ENCODE measurements around the gene COA8.

The COA8 gene, protein sequence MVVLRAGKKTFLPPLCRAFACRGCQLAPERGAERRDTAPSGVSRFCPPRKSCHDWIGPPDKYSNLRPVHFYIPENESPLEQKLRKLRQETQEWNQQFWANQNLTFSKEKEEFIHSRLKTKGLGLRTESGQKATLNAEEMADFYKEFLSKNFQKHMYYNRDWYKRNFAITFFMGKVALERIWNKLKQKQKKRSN

GRCh38 chr14:103562429-103563225 lies at the start of gene COA8, which contains the start of gene BAG5:
COA8 (plus strand) TSS chr14:103562960; CDS start chr14:103563002, 42 bp downstream.
BAG5 (minus strand) TSS chr14:103562657; CDS start chr14:103561164, 1,493 bp downstream.
- peak within 1 kb of the TSS; percentile 91 for H3K4me3 Mint-ChIP-seq
- peak; percentile 92 for ATAC-seq
- peaks cover 7% of the 10 kb centered on the region for H3K36me3 Mint-ChIP-seq
- no peaks in the 10 kb centered on the region for H3K27me3 Mint-ChIP-seq
- peaks cover 57% of the 10 kb centered on the region for H3K4me1 Mint-ChIP-seq
- H3K9me3 Mint-ChIP-seq = no peaks in the 10 kb centered on the region
- peak within 1 kb of the TSS; percentile 94 for H3K27ac Mint-ChIP-seq

DNA sequence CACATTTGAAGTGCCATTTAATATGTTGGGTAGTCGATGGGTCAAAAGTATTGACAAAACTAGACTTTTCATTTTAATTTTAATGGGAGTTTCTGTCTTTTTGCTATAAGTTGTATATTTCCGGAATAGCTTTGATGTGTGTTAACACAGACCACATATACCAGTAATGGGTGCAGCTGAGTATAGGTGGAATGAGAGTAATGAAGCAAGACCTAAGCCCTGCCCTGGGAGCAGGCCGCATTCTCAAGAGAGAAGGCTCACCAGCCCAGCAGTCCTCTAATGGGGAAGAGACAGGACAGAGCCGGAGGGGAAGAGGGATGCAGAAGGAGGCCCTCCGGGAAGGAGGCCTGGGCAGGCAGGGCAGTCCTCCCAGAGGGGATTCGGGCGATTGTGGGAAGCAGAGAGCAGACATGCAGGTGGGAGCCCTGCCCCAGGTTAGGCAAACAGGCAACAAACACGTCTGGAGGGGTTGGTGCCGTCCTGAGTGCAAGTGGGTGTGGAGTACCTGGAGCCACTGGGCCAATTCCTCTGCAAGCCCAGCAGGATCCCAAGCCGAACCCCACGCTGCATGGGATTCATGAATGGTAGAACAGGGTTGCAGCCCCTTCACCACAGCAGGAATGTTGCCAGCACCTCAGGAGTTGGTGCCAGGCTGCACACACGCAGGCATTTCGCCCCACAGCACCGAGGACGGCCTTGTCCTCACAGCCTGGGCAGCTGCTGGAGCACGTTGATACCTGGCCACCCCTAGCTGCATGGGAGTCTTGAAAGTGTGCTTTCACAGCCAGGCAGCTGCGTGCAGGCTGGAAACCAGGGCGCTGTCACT lies 48.0 kb upstream of the COA8 start:
- peaks cover 13% of the 10 kb centered on the region for H3K27me3 Mint-ChIP-seq

DNA sequence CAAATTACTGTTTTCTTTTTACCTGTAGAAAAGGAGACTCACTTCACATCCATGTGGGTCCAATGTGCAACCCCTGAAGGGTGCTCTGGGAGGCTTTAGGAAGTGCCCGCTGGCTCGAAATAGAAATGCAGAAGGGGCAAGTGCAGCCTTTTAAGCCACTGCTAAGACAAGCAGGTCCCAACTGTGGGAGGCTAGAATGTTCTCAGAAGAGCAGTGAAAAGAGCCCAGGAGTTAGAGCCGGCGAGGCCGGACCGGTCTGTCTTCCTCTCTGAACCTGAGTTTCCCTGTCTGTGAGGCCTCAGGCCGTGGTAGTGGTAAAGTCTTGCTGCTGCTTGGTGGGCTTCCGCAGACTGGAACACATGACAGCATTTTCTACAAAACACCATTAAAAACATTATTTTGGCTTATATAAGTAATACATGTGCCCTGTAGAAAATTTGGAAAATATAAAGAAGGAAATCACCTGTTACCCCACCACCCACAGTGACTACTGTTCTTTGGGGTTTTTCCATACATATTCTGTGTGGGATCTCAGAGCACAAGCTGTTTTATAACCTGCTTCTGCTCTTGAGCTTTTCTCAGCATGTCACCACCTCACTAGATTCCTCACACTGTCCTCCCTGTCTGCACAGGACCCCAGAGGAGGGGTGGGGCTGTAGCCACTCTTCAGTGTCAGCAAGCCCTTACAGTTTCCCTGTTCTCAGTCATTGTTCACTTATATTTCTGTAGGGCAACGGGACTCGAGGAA lies 46.2 kb upstream of the COA8 start:
- Mint-ChIP-seq H3K27me3 (peaks cover 19% of the 10 kb centered on the region), H3K27ac (no peak overlapping the region), H3K4me3 (no peak overlapping the region), H3K36me3 (peaks cover 6% of the 10 kb centered on the region), H3K9me3 (no peaks in the 10 kb centered on the region), H3K4me1 (peaks cover 21% of the 10 kb centered on the region)
- no peak for ATAC-seq

More for the DNA sequence above, 48.0 kb upstream of the COA8 start:
- Mint-ChIP-seq H3K9me3 (no peaks in the 10 kb centered on the region), H3K4me3 (no peak overlapping the region), H3K27ac (no peak overlapping the region), H3K36me3 (peaks cover 22% of the 10 kb centered on the region), H3K4me1 (peaks cover 12% of the 10 kb centered on the region)
- ATAC-seq = no peak

DNA sequence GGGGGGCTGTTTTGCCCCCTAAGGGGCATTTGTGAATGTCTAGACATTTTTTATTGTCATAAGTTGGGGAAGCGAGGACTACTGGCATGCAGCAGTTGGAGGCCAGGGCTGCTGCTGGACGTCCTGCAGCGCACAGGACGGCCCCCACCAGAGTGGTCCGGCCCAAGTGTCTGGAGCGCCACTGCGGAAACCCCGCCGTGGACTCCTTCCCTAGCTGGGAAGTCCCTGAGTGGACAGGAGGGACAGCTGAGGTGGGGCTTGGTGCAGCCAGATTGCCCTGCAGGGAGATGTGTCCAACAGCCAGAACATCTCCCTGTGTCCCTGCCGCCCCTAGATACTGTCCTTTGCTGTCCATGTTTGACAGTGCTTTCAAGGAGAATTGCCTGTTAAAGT lies 45.6 kb upstream of the COA8 start:
- Mint-ChIP-seq H3K4me1 (peaks cover 21% of the 10 kb centered on the region), H3K27ac (no peak overlapping the region), H3K4me3 (no peak overlapping the region), H3K36me3 (peaks cover 6% of the 10 kb centered on the region), H3K27me3 (peaks cover 19% of the 10 kb centered on the region), H3K9me3 (no peaks in the 10 kb centered on the region)
- no peak for ATAC-seq

DNA sequence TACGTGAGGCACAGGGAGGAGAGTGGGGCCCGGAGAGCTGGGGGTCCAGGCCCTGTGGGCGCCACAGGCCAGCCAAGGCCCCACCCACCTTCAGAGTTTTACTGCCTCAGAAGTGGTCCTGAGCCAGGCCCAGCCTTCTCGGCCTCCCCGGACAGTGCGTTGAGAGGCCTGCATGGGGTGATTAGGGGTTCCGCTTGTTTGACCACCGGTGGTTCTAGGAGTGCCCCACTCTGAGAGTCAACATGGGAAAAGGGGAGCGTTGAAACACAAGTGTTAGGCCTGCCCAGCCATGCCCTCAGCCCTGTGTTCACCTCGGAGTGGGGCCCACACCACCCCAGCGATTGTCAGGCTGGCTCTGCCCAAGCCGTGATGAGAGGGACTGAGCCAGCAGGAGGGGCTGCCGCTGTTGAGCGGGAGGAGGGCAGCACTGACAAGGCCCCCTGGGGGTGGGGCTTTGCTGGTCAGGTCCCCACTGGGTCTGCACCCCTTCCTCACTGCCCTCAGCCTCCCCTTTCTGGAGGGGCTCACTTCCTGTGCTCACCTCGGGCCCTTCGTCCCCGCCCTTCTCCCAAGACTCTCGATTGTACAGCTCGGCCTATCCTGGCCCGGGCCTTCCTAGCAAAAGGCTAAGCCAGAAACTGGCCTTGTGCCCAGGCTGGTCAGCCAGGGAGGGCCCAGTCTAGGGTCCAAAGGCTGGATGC lies 44.9 kb upstream of the COA8 start:
- Mint-ChIP-seq H3K27me3 (peaks cover 19% of the 10 kb centered on the region), H3K4me3 (no peak overlapping the region), H3K36me3 (no peaks in the 10 kb centered on the region), H3K9me3 (no peaks in the 10 kb centered on the region), H3K4me1 (peaks cover 21% of the 10 kb centered on the region), H3K27ac (no peak overlapping the region)
- no peak for ATAC-seq

GRCh38 chr14:103518422-103519042 lies 44.2 kb upstream of the COA8 start:
- Mint-ChIP-seq H3K27me3 (peaks cover 19% of the 10 kb centered on the region), H3K9me3 (no peaks in the 10 kb centered on the region), H3K27ac (no peak overlapping the region), H3K4me3 (no peak overlapping the region), H3K36me3 (no peaks in the 10 kb centered on the region), H3K4me1 (peaks cover 21% of the 10 kb centered on the region)
- peak; percentile 42 for ATAC-seq

DNA sequence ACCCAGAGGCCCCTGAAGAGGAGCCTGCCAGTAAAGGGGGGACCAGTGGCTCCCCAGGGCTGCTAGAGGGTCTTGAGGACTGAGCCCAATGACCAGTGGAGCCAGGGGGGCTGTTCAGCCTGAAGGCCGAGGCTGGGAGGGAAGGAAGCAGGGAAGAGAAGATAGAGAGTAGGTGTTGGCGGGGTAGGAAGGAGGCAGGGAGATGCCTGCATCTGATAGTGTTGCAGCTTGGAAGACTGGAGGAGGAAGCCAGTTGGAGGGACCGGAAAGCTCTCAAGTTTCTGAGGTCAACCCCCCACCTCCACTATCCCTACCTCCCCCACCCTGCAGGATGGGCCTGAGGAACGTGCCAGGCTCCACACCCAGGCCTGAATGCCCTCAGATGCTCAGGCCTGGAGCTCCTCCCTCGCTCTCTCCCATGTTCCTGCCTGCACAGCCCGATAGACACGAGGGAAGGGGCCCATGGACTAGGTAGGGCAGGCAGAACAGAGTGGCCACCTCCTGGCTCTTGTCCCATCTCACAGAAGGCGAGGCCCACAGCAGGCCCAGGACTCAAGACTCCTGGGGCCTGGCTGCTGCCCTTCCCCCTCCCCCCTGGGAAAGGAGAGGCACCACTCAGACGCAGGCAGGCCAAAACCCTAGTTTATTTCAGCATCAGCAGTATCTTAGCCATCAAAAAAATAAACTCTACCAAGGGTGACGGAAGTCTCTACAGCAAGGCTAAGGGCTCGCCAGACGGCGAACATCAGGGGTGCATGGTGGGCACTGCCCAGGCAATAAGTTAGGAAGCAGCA lies 43.5 kb upstream of the COA8 start:
- no peak for ATAC-seq
- Mint-ChIP-seq H3K9me3 (no peaks in the 10 kb centered on the region), H3K4me1 (peaks cover 21% of the 10 kb centered on the region), H3K4me3 (peak overlapping the region; percentile 4), H3K27me3 (peaks cover 19% of the 10 kb centered on the region), H3K27ac (no peak overlapping the region), H3K36me3 (no peaks in the 10 kb centered on the region)

GRCh38 chr14:103519837-103520212 lies 42.9 kb upstream of the COA8 start:
- Mint-ChIP-seq H3K9me3 (no peaks in the 10 kb centered on the region), H3K4me1 (peaks cover 21% of the 10 kb centered on the region), H3K27me3 (peaks cover 19% of the 10 kb centered on the region), H3K36me3 (no peaks in the 10 kb centered on the region), H3K27ac (no peak overlapping the region), H3K4me3 (peak overlapping the region; percentile 25)
- ATAC-seq = no peak

- Mint-ChIP-seq H3K4me1 (peaks cover 25% of the 10 kb centered on the region), H3K27me3 (peaks cover 19% of the 10 kb centered on the region), H3K36me3 (no peaks in the 10 kb centered on the region), H3K4me3 (peak overlapping the region; percentile 25), H3K27ac (no peak overlapping the region), H3K9me3 (no peaks in the 10 kb centered on the region)
- ATAC-seq = peak; percentile 52
Observed at GRCh38 chr14:103520269-103520656, 42.5 kb upstream of the COA8 start.

DNA sequence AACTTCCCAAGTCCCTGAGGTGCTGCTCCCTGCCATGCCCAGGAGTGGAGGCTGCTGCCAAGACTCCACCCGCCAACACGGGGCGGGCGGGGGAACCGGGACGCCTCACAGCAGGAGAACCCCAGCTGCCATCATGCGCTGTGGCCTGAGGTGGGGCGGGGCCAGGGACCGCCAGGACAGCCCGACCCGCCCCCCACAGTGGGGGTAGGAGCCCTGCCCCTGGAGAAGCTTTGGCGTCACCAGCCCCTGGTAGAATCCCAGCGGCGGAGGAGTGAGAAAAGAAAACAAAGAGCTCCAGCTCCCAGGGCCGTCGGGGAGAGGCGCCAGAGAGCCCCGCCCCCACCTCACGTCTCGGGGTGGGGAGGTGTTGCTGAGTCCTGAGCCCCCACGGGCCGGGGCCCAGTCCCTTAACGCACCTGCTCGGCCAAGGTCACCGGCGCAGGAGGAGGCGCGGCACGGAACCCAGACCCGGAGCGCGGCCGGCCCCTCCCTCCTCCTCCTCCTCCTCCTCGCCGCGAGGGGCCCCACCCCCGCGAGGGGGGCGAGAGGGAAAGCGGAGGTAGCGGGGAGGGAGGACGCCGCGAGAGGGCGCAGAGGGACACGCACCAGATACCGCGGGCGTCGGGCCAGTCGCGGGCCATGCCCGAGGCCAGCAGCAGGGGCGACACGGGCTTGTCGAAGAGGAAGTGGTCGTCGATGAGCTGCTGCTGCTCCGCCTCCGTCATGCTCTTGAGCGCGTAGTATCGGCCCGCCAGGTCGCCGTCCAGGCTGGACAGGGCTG lies 41.9 kb upstream of the COA8 start:
- no peaks in the 10 kb centered on the region for H3K9me3 Mint-ChIP-seq
- peaks cover 19% of the 10 kb centered on the region for H3K27me3 Mint-ChIP-seq
- H3K4me3 Mint-ChIP-seq = peak overlapping the region; percentile 39
- peaks cover 31% of the 10 kb centered on the region for H3K4me1 Mint-ChIP-seq
- H3K27ac Mint-ChIP-seq = no peak overlapping the region
- no peaks in the 10 kb centered on the region for H3K36me3 Mint-ChIP-seq
- ATAC-seq = peak; percentile 50

GRCh38 chr14:103521438-103521950 lies 41.3 kb upstream of the COA8 start:
- Mint-ChIP-seq H3K4me3 (peak overlapping the region; percentile 26), H3K36me3 (no peaks in the 10 kb centered on the region), H3K27me3 (peaks cover 19% of the 10 kb centered on the region), H3K4me1 (peaks cover 38% of the 10 kb centered on the region), H3K27ac (no peak overlapping the region), H3K9me3 (no peaks in the 10 kb centered on the region)
- no peak for ATAC-seq

DNA sequence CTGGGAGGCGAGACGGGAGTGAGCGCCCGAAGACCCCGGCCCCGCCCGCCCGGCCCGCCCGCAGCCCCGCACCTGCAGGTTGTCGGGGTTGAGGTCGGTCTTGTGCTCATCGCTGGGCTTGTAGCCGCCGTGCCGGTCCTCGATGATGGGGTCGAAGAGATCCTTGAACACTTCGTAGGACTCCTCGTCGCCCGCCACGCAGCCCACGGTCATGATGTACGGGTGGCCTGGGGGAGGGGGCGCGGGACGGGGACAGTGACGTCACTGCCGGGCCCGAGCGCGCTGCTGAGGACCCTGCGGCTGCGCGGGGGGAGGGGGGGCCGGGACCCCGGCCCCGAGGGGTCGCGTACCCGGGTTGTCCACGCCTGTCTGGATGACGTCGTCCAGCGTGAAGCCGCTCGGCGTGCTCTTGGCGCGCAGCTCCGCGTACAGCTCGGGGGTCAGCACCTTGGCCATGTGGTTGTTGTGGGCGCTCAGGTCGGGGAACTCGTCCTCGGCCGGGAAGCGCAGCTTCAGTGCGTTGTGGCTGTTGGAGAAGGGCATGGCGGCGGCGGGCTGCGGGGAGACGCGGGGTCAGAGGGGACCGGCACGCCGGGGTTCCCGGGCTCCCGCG lies 40.7 kb upstream of the COA8 start:
- Mint-ChIP-seq H3K4me3 (peak overlapping the region; percentile 34), H3K4me1 (peaks cover 43% of the 10 kb centered on the region), H3K27ac (no peak overlapping the region), H3K27me3 (peaks cover 19% of the 10 kb centered on the region), H3K9me3 (no peaks in the 10 kb centered on the region), H3K36me3 (no peaks in the 10 kb centered on the region)
- no peak for ATAC-seq

All from stimulated activated memory B cell treated with anti-CD40 and anti-IgM and Interleukin-4, amounts not matched to agents 10 μg/mL and 1 μg/mL and 100 μg/mL, for 72 hours (primary cell).